Measurements from ENCODE around the gene SRGAP3. TPM values are rescaled to one million over a fixed set of nuclear protein-coding genes. Genes with fewer than 3 reads are reported as not detected.

The SRGAP3 gene
- total RNA-seq, 2 donors from 2014 or later: 5.7 to 6.1 TPM

DNA sequence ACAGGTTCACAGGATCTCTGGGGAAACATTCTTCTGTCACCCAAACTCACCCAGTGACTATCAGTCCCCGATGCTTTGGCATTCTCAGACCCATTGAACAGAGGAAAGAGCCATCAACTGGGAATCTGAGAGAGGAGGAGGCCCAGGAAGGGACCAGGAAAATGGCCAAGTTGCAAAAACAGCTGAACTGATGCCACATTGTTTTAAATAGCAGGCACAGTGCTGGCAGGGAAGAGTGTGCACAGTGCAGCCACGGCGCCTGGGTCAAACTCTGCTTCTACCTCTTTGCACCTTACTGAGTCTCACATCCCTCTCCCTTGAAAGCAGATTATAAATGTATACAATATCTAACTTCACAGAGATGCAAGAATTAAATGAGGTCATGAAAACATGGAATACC lies 66.4 kb downstream of the SRGAP3 start:
- no peak overlapping the region for H3K4me3 ChIP-seq
- no peak overlapping the region for H3K9ac ChIP-seq (ENCODE audit: low read depth in 2 of 2, low read length in 2 of 2)
- H3K27me3 ChIP-seq: no peaks in the 10 kb centered on the region
- H3K9me3 ChIP-seq: no peaks in the 10 kb centered on the region
- no peak overlapping the region for H3K27ac ChIP-seq
- H3K4me1 ChIP-seq: no peaks in the 10 kb centered on the region
- intact Hi-C loops (cut with DNase I): no loop called here
- TF ChIP-seq, protein P1, sequence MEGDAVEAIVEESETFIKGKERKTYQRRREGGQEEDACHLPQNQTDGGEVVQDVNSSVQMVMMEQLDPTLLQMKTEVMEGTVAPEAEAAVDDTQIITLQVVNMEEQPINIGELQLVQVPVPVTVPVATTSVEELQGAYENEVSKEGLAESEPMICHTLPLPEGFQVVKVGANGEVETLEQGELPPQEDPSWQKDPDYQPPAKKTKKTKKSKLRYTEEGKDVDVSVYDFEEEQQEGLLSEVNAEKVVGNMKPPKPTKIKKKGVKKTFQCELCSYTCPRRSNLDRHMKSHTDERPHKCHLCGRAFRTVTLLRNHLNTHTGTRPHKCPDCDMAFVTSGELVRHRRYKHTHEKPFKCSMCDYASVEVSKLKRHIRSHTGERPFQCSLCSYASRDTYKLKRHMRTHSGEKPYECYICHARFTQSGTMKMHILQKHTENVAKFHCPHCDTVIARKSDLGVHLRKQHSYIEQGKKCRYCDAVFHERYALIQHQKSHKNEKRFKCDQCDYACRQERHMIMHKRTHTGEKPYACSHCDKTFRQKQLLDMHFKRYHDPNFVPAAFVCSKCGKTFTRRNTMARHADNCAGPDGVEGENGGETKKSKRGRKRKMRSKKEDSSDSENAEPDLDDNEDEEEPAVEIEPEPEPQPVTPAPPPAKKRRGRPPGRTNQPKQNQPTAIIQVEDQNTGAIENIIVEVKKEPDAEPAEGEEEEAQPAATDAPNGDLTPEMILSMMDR (IDR thresholded peaks at IDR 0.05): no peak
- no peak for DNase-seq
- no peaks in the 10 kb centered on the region for H3K36me3 ChIP-seq

DNA sequence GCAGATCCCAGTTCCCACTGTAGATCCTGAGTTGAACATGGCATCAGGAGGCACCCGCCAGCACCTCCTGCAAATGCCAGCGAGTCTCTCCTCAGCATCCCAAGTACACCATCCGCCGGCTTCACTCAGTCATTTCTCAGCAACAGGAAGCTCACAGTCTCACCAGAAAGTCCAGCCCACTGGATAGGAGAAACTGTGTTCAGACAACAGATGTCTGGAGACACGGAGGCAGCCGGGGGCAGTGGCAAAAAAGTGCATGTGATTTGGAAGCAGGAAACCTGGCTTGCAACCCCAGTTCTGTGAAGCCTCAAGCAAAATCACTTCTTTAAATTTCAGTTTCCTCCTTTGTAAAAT lies 68.7 kb downstream of the SRGAP3 start:
- H3K4me1 ChIP-seq: no peaks in the 10 kb centered on the region
- DNase-seq: no peak
- H3K27me3 ChIP-seq: no peaks in the 10 kb centered on the region
- TF ChIP-seq, protein P1 (IDR thresholded peaks at IDR 0.05): no peak
- H3K9me3 ChIP-seq: no peaks in the 10 kb centered on the region
- intact Hi-C loops (cut with DNase I): no loop called here
- H3K4me3 ChIP-seq: no peak overlapping the region
- peak overlapping the region; percentile 9 for H3K27ac ChIP-seq
- H3K9ac ChIP-seq (ENCODE audit: low read depth in 2 of 2, low read length in 2 of 2): no peak overlapping the region
- no peaks in the 10 kb centered on the region for H3K36me3 ChIP-seq

GRCh38 chr3:9179826-9180763 lies 69.4 kb downstream of the SRGAP3 start:
- H3K9me3 ChIP-seq: no peaks in the 10 kb centered on the region
- H3K9ac ChIP-seq (ENCODE audit: low read depth in 2 of 2, low read length in 2 of 2): no peak overlapping the region
- H3K27ac ChIP-seq: peak overlapping the region; percentile 9
- H3K27me3 ChIP-seq: no peaks in the 10 kb centered on the region
- H3K4me3 ChIP-seq: no peak overlapping the region
- H3K4me1 ChIP-seq: no peaks in the 10 kb centered on the region
- intact Hi-C loops (cut with DNase I): no loop called here
- no peak for DNase-seq
- TF ChIP-seq, protein P1 (IDR thresholded peaks at IDR 0.05): no peak
- H3K36me3 ChIP-seq: no peaks in the 10 kb centered on the region

- intact Hi-C loops (cut with DNase I): no loop called here
- Histone ChIP-seq H3K9me3 (no peaks in the 10 kb centered on the region), H3K9ac (ENCODE audit: low read depth in 2 of 2, low read length in 2 of 2) (no peak overlapping the region), H3K4me3 (no peak overlapping the region), H3K36me3 (no peaks in the 10 kb centered on the region), H3K27ac (no peak overlapping the region), H3K27me3 (no peaks in the 10 kb centered on the region), H3K4me1 (no peaks in the 10 kb centered on the region)
- DNase-seq: no peak
- TF ChIP-seq, protein P1 (IDR thresholded peaks at IDR 0.05): no peak
These were observed 70.7 kb downstream of the SRGAP3 start for GRCh38 chr3:9178697-9179096.

DNA sequence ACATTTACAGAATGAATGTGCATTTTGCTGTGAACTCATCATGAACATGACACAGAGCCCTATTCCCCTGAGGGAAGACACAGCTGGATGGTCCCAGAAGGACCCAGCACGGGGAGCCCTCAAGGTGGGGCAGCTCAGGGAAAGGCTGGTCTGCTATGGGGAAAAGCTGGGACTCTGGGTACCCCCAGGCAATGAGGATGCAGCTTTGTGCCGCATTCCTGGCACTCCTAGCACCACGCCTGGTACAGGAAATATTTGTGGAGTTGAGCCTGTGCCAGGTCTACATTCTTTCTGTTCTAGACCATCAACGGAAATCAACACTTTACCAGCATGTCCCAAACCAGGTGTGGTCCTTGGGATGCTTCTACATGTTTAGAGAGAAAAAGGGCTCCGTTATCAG lies 74.0 kb downstream of the SRGAP3 start:
- Histone ChIP-seq H3K27me3 (no peaks in the 10 kb centered on the region), H3K9ac (ENCODE audit: low read depth in 2 of 2, low read length in 2 of 2) (no peak overlapping the region), H3K36me3 (no peaks in the 10 kb centered on the region), H3K9me3 (no peaks in the 10 kb centered on the region), H3K4me3 (no peak overlapping the region), H3K4me1 (no peaks in the 10 kb centered on the region), H3K27ac (no peak overlapping the region)
- no peak for DNase-seq
- intact Hi-C loops (cut with DNase I): no loop called here
- TF ChIP-seq, protein P1 (IDR thresholded peaks at IDR 0.05): no peak

All from colonic mucosa (tissue), 4 donors.